Sigmoid colon (tissue), 4 donors: ENCODE results near the gene RANBP9.

Experiments
- EP300 ChIP-seq, 4 donors: sonication (generic); formaldehyde crosslinking; IDR thresholded peaks; one replicate each; pipeline ENCODE4 v1.6.1; 2017; ENCODE audit warnings: antibody characterized with exemption in 4 of 4
- POLR2A ChIP-seq, 2 donors: fragments of 450-650 bp; IDR thresholded peaks; one replicate each; pipeline ENCODE4 v1.6.1; 2016; ENCODE audit warnings: antibody characterized with exemption in 2 of 2, mild to moderate bottlenecking in 2 of 2, moderate library complexity in 2 of 2
- POLR2AphosphoS5 ChIP-seq, 4 donors: sonication (generic); formaldehyde crosslinking; IDR thresholded peaks; one replicate each; pipeline ENCODE4 v1.6.1; 2017; ENCODE audit warnings: antibody characterized with exemption in 4 of 4
- TF ChIP-seq, protein P1 (sequence below), 4 experiments: fragments of 450-650 bp in 3 of 4; fragments of 200-600 bp in 1 of 4; IDR thresholded peaks; one replicate each; pipeline ENCODE4 v1.5.1; 2016 to 2019; ENCODE audit warnings: antibody characterized with exemption in 4 of 4, mild to moderate bottlenecking in 3 of 4, moderate library complexity in 2 of 4

DNA sequence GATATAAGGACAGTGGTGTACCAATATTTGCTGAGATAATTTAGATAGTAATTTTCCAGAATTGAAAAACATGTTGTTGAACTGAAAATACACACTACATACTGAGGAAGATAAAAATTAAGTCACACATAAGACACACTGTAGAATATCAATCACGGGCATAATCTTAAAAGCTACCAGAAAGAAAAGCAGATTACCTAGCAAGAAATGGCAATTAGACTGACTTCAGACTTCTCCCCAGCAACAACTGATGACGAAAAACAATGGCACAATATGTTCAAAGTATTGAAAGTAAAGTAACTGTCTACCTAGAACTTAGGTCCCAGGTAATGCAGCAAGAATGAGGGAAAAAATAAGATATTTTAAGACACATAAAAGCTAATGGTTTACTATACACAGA lies 50.0 kb downstream of the RANBP9 start:
- no peak for TF ChIP-seq EP300 (IDR thresholded peaks at IDR 0.05)
- no peak for TF ChIP-seq POLR2A (IDR thresholded peaks at IDR 0.05)
- TF ChIP-seq, protein P1, sequence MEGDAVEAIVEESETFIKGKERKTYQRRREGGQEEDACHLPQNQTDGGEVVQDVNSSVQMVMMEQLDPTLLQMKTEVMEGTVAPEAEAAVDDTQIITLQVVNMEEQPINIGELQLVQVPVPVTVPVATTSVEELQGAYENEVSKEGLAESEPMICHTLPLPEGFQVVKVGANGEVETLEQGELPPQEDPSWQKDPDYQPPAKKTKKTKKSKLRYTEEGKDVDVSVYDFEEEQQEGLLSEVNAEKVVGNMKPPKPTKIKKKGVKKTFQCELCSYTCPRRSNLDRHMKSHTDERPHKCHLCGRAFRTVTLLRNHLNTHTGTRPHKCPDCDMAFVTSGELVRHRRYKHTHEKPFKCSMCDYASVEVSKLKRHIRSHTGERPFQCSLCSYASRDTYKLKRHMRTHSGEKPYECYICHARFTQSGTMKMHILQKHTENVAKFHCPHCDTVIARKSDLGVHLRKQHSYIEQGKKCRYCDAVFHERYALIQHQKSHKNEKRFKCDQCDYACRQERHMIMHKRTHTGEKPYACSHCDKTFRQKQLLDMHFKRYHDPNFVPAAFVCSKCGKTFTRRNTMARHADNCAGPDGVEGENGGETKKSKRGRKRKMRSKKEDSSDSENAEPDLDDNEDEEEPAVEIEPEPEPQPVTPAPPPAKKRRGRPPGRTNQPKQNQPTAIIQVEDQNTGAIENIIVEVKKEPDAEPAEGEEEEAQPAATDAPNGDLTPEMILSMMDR (IDR thresholded peaks at IDR 0.05), result no peak
- no peak for TF ChIP-seq POLR2AphosphoS5 (IDR thresholded peaks at IDR 0.05)
